Coronary artery (tissue), 2 donors: ENCODE results near the gene CDH4.
A peak's percentile ranks its signal among the peaks of the same experiment; 100 is the strongest.

Experiments used
- DNase-seq: peaks from one replicate; pipeline ENCODE4 v3.0.0-alpha.2; 2017; ENCODE audit warnings: low spot score
- H3K27ac ChIP-seq, 2 donors: fragments of 200-600 bp; sonication (generic); one replicate each; pipeline ENCODE4 v1.5.1; 2016 to 2019
- H3K4me3 ChIP-seq: fragments of 200-600 bp; sonication (generic); 2 replicates; pipeline ENCODE4 v1.5.1; 2016; ENCODE audit warnings: mild to moderate bottlenecking, moderate library complexity
- TF ChIP-seq, protein P1 (sequence below): fragments of 200-600 bp; sonication (generic); IDR thresholded peaks from one replicate; pipeline ENCODE4 v1.5.1; 2019; ENCODE audit warnings: antibody characterized with exemption

CDH4 gene

DNA sequence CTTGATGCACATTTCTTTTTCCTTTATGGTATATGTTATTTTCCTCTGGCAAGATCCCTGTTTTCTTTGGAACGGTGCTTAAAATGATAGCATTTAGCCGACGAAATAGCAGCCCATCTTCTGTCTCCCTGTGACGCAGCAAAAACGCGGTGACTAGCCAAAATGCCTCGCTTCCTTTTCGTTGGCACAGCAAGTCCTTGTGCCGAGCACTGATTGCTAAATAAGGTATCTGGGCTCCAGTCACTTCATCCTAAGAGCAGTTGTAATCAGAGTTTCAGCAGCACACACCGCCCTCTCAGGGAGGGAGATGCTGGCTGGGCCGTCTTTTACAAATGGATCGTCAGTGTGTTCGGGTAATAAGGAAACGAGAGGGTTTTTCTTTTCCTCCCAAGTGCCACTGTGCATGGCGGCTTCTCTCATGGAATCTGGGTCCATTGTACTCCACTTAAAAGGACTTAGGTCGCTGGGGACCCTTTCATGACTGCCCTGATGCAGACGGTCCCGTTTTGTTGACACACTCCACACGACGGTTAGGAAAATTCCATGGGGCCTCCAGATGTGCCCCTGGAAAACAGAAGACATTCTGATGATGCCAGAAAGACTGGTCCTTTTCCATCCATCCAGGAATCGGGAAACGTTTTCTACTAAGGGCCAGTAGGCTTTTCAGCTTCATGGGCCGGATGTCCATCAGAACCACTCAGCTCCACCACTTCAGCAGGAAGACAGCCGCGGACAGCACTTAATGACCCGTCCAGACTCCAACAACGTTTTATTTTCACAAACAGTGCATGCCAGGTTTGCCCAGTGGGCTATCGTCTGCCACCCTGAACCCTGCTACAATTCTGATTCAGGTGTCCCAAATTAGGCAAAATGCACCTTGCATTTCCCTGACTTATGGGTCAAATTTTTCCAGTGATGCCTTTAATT is 185.5 kb downstream of the CDH4 start:
- no peak for DNase-seq
- TF ChIP-seq, protein P1, sequence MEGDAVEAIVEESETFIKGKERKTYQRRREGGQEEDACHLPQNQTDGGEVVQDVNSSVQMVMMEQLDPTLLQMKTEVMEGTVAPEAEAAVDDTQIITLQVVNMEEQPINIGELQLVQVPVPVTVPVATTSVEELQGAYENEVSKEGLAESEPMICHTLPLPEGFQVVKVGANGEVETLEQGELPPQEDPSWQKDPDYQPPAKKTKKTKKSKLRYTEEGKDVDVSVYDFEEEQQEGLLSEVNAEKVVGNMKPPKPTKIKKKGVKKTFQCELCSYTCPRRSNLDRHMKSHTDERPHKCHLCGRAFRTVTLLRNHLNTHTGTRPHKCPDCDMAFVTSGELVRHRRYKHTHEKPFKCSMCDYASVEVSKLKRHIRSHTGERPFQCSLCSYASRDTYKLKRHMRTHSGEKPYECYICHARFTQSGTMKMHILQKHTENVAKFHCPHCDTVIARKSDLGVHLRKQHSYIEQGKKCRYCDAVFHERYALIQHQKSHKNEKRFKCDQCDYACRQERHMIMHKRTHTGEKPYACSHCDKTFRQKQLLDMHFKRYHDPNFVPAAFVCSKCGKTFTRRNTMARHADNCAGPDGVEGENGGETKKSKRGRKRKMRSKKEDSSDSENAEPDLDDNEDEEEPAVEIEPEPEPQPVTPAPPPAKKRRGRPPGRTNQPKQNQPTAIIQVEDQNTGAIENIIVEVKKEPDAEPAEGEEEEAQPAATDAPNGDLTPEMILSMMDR = no peak

DNA sequence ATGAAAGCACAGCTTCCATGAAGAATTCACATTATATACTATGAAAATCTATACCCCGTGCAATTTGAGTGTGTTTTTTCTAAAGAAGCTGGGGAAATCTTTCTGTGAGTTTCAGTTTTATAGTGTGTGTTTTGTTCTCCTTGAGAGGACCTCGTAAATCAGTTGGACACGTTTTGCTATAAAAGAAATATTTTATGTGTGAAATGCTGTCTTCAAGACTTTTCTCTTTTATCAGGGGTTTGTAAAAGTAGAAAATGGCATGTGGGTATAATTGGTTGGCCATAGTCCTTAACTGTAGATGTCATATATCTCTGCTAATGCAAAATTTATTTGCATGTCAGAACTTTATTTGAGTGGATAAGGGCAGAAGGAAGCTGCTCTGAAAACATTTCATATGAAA is 186.2 kb downstream of the CDH4 start:
- TF ChIP-seq, protein P1 = no peak
- H3K27ac ChIP-seq = no peak overlapping the region
- no peak overlapping the region for H3K4me3 ChIP-seq
- no peak for DNase-seq

More for the DNA sequence above, 185.5 kb downstream of the CDH4 start:
- Histone ChIP-seq H3K27ac (no peak overlapping the region), H3K4me3 (peak overlapping the region; percentile 17)

DNA sequence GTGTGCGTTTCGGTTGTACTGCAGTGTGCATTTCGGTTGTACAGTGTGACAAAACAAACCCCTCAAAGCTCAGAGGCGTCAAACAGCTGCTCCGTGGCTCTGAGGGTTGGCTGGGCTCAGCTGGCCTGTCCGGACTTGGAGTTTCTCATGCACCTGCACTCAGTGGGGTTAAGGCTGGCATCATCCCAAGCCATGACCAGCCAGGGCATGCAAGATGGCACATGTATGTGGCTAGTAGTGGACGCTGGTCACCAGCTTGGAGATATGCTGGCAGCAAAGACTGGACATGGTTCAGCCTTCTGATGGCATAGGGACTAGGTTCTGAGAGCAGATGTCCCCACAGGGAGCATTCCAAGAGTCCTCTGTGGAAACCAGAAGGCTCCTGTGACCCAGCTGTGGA is 187.2 kb downstream of the CDH4 start:
- TF ChIP-seq, protein P1 = no peak
- DNase-seq = no peak
- no peak overlapping the region for H3K4me3 ChIP-seq
- no peak overlapping the region for H3K27ac ChIP-seq

DNA sequence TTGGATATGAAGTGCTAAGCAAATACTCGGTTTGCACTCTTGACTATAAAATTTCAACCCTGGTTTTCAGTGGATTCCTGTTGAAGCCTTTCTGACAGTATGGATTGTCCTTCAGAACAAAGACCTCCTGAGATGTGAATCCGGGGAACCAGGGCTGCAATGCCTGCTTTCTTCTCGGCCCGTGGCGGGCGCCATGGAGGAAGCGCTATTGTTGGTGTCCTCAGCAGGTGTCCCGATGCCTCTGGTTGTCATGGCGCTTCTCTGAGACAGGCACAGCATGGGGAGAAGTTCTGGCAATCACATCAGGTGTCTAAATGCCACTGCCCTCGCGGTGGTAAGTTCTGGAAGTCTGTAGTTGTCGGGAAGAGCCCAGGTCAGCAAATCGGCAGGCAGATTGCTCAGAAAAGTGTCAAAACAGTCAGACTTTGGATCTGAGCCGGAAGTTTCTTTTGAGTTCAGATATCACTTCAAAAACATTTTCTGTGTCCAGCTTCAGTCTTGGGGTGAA is 188.5 kb downstream of the CDH4 start:
- H3K4me3 ChIP-seq = no peak overlapping the region
- TF ChIP-seq, protein P1 = no peak
- DNase-seq = no peak
- H3K27ac ChIP-seq = no peak overlapping the region

DNA sequence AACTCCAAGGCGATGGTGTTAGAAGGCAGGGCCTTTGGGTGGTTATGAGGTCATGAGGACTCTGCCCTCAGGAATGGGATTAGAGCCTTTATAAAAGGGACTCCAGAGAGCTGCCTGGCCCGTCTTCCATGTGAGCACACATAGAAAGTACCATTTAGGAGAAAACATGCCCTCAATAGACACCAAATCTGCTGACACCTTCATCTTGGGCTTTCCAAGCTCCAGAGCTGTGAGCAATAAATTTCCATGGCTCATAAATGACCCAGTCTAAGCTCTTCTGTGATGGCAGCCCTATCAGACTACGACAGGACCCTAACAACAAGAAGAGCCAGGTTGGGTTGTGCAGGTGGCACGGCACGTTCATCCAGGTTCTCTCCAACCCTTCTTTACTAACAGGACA is 189.5 kb downstream of the CDH4 start:
- DNase-seq = no peak
- H3K4me3 ChIP-seq = no peak overlapping the region
- no peak overlapping the region for H3K27ac ChIP-seq
- TF ChIP-seq, protein P1 = no peak

DNA sequence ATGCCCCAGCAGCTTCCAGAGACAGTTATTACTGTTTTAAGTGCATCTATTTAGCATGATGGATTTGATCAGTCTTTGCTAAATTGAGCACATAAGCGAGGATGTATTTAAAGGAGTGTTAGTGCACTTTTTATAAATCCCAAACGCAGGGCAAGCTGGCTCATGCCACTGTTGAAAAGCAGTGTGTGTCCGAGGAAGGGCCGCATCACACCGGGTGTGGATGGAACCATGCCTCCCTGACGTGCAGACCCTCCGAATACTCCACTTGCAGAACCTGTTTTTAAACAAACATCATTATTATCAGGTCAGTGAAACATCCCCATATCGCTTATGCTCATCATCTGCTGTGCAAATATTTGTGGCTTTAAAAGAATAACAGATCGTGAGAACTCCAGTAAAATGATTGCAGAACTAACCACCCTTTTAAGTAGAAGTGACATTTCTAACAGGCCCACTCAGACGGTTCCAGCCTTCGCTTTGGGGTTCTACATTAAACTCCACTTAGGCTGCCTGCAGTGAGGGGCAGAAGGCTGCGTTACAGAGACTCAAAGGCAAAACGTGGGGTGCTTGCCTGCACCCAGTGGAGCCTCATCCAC is 190.1 kb downstream of the CDH4 start:
- H3K27ac ChIP-seq = no peak overlapping the region
- TF ChIP-seq, protein P1 = no peak
- no peak for DNase-seq
- H3K4me3 ChIP-seq = no peak overlapping the region
